ENCODE results near the gene PPP1R12A.

PPP1R12A gene

DNA sequence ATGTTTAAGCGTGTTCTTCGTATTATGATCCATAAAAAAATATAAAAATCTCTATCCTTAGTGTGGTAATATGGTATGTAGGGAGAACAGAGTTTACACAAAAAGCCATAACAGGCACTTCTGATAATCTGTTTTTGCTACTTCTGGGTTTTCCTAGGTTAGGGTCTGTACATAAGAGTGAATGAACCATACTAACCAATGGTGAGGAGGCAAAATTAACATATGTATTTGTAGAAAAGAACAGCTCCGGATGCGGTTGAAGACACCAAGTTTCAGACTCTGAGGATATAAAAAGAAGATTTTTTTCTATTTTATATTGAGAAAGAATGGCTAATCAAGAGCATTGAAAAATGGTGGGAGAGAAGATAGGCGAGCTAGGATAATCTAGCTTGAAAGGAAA is 40.2 kb upstream of the PPP1R12A start:
- in situ Hi-C loops (cut with MboI; ENCODE audit: low pct_unique_long_range_greater_than_20kb, low sequenced_read_pairs, unreplicated experiment): no loop called here

DNA sequence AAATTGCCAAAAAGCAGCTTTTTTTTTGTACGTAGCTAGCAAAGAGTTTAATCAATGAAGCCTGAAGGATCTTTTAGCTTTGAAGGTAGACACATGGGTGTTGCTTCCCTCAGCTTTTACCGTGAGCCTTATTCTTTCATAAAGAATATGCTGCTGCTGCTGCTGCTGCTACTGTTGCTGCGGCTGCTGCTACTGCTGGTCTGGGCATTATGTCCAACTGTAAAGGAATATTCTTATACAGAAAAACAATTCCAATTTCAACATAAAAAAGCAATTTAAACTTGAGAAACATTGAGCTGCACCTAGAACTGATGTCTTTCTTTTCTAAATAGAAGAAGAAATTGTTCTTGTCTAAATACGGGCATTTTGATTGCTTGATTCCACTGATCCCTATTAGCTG is 38.9 kb upstream of the PPP1R12A start:
- DNase-seq (ENCODE audit: low spot score): no peak
- in situ Hi-C loops (cut with MboI; ENCODE audit: low pct_unique_long_range_greater_than_20kb, low sequenced_read_pairs, unreplicated experiment): no loop called here
- TF ChIP-seq CTCF (IDR thresholded peaks at IDR 0.05; ENCODE audit: extremely low read depth, insufficient read depth, missing control alignments): no peak

More for the DNA sequence above, 40.2 kb upstream of the PPP1R12A start:
- TF ChIP-seq CTCF (IDR thresholded peaks at IDR 0.05; ENCODE audit: extremely low read depth, insufficient read depth, missing control alignments): no peak
- DNase-seq (ENCODE audit: low spot score): no peak

GRCh38 chr12:79964100-79964627 is 29.3 kb upstream of the PPP1R12A start:
- in situ Hi-C loops (cut with MboI; ENCODE audit: low pct_unique_long_range_greater_than_20kb, low sequenced_read_pairs, unreplicated experiment): no loop called here
- TF ChIP-seq CTCF (IDR thresholded peaks at IDR 0.05; ENCODE audit: extremely low read depth, insufficient read depth, missing control alignments): no peak
- no peak for DNase-seq (ENCODE audit: low spot score)

DNA sequence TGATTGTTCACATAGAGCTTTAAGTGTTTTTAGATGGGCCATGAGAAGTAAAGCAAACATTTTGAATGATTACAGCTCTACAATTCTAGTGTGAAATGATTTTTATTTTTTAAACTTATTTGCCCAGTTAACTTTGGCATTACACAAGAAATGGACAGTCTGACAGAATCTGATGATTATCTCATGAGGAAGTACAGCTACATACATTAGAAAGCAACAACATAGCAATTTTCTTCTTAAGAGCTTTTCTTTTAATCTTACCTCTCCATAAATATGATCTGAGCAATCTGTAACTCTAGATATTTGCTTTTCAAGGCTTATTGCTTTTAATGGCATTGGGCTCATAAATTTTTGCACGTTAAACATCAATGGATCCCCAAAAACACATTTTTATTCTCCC is 26.5 kb upstream of the PPP1R12A start:
- TF ChIP-seq CTCF (IDR thresholded peaks at IDR 0.05; ENCODE audit: extremely low read depth, insufficient read depth, missing control alignments): no peak
- no peak for DNase-seq (ENCODE audit: low spot score)
- in situ Hi-C loops (cut with MboI; ENCODE audit: low pct_unique_long_range_greater_than_20kb, low sequenced_read_pairs, unreplicated experiment): no loop called here

GRCh38 chr12:79959484-79959883 is 24.6 kb upstream of the PPP1R12A start:
- no peak for DNase-seq (ENCODE audit: low spot score)
- TF ChIP-seq CTCF (IDR thresholded peaks at IDR 0.05; ENCODE audit: extremely low read depth, insufficient read depth, missing control alignments): no peak

GRCh38 chr12:79956896-79957295 is 22.0 kb upstream of the PPP1R12A start:
- DNase-seq (ENCODE audit: low spot score): no peak
- no peak for TF ChIP-seq CTCF (IDR thresholded peaks at IDR 0.05; ENCODE audit: extremely low read depth, insufficient read depth, missing control alignments)
- in situ Hi-C loops (cut with MboI; ENCODE audit: low pct_unique_long_range_greater_than_20kb, low sequenced_read_pairs, unreplicated experiment): no loop called here

More at GRCh38 chr12:79959484-79959883, 24.6 kb upstream of the PPP1R12A start:
- in situ Hi-C loops (cut with MboI; ENCODE audit: low pct_unique_long_range_greater_than_20kb, low sequenced_read_pairs, unreplicated experiment): no loop called here

- no peak for DNase-seq (ENCODE audit: low spot score)
- TF ChIP-seq CTCF (IDR thresholded peaks at IDR 0.05; ENCODE audit: extremely low read depth, insufficient read depth, missing control alignments): no peak
- in situ Hi-C loops (cut with MboI; ENCODE audit: low pct_unique_long_range_greater_than_20kb, low sequenced_read_pairs, unreplicated experiment): no loop called here
Observed at GRCh38 chr12:79955561-79955960, 20.7 kb upstream of the PPP1R12A start.

All from GM13977 (cell line).